ENCODE results near the gene TXNDC5.

Gene TXNDC5

GRCh38 chr6:7910298-7910653 lies 312 bp downstream of the TXNDC5 start:
- Histone ChIP-seq H3K36me3 (ENCODE audit: control insufficient read depth in 2 of 2, insufficient read depth in 1 of 2, low read length in 2 of 2) (peaks cover 0 to 9% of the 10 kb centered on the region in 2 experiments; a peak in 2 of 3 replicates), H3K4me3 (ENCODE audit: low read depth, low read length) (peak overlapping the region; percentile 71), H3K27ac (ENCODE audit: extremely low read depth, low read depth, low read length) (peak overlapping the region; percentile 82), H3K9me3 (ENCODE audit: control insufficient read depth, insufficient read depth, low read depth, low read length) (no peaks in the 10 kb centered on the region), H3K4me1 (ENCODE audit: control insufficient read depth, insufficient read depth, low read length) (peaks cover 8% of the 10 kb centered on the region; the same call in 1 of the 2 replicates)
- no peak for TF ChIP-seq MYNN (tag by site-specific recombination; IDR thresholded peaks at IDR 0.05; ENCODE audit: borderline replicate concordance)
- TF ChIP-seq EGR2 (tag by site-specific recombination; IDR thresholded peaks at IDR 0.05; ENCODE audit: low read depth): no peak
- no peak for TF ChIP-seq ZNF777 (tag by site-specific recombination; IDR thresholded peaks at IDR 0.05; ENCODE audit: borderline replicate concordance)
- no peak for TF ChIP-seq ZNF660 (tag by site-specific recombination; IDR thresholded peaks at IDR 0.05)
- no peak for TF ChIP-seq ZNF211 (tag by site-specific recombination; IDR thresholded peaks at IDR 0.05; ENCODE audit: low read depth)
- no peak for TF ChIP-seq ZNF677 (tag by site-specific recombination; IDR thresholded peaks at IDR 0.05)
- TF ChIP-seq, protein P1, sequence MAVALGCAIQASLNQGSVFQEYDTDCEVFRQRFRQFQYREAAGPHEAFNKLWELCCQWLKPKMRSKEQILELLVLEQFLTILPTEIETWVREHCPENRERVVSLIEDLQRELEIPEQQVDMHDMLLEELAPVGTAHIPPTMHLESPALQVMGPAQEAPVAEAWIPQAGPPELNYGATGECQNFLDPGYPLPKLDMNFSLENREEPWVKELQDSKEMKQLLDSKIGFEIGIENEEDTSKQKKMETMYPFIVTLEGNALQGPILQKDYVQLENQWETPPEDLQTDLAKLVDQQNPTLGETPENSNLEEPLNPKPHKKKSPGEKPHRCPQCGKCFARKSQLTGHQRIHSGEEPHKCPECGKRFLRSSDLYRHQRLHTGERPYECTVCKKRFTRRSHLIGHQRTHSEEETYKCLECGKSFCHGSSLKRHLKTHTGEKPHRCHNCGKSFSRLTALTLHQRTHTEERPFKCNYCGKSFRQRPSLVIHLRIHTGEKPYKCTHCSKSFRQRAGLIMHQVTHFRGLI (tag by site-specific recombination; IDR thresholded peaks at IDR 0.05): no peak
- TF ChIP-seq ZNF433 (tag by site-specific recombination; IDR thresholded peaks at IDR 0.05; ENCODE audit: low read depth): no peak
- no peak for TF ChIP-seq ZNF169 (tag by site-specific recombination; IDR thresholded peaks at IDR 0.05)
- TF ChIP-seq, protein P2, sequence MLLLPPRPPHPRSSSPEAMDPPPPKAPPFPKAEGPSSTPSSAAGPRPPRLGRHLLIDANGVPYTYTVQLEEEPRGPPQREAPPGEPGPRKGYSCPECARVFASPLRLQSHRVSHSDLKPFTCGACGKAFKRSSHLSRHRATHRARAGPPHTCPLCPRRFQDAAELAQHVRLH (tag by site-specific recombination; IDR thresholded peaks at IDR 0.05): no peak
- TF ChIP-seq, protein P3, sequence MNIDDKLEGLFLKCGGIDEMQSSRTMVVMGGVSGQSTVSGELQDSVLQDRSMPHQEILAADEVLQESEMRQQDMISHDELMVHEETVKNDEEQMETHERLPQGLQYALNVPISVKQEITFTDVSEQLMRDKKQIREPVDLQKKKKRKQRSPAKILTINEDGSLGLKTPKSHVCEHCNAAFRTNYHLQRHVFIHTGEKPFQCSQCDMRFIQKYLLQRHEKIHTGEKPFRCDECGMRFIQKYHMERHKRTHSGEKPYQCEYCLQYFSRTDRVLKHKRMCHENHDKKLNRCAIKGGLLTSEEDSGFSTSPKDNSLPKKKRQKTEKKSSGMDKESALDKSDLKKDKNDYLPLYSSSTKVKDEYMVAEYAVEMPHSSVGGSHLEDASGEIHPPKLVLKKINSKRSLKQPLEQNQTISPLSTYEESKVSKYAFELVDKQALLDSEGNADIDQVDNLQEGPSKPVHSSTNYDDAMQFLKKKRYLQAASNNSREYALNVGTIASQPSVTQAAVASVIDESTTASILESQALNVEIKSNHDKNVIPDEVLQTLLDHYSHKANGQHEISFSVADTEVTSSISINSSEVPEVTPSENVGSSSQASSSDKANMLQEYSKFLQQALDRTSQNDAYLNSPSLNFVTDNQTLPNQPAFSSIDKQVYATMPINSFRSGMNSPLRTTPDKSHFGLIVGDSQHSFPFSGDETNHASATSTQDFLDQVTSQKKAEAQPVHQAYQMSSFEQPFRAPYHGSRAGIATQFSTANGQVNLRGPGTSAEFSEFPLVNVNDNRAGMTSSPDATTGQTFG (tag by site-specific recombination; IDR thresholded peaks at IDR 0.05; ENCODE audit: borderline replicate concordance): no peak
- TF ChIP-seq ZNF19 (tag by site-specific recombination; IDR thresholded peaks at IDR 0.05; ENCODE audit: low read depth): no peak
- TF ChIP-seq AEBP2 (tag by site-specific recombination; IDR thresholded peaks at IDR 0.05; ENCODE audit: borderline replicate concordance): no peak
- TF ChIP-seq ZNF560 (tag by site-specific recombination; IDR thresholded peaks at IDR 0.05; ENCODE audit: borderline replicate concordance): no peak
- ChIA-PET POLR2A (interaction anchor here (1.5 to 3.0 kb wide), 6 partner anchors 11 to 187 kb away, joined by 3 to 21 read pairs (median 7); partner anchors contain the start of genes BLOC1S5 and BMP6), CTCF (no interaction called here)

DNA sequence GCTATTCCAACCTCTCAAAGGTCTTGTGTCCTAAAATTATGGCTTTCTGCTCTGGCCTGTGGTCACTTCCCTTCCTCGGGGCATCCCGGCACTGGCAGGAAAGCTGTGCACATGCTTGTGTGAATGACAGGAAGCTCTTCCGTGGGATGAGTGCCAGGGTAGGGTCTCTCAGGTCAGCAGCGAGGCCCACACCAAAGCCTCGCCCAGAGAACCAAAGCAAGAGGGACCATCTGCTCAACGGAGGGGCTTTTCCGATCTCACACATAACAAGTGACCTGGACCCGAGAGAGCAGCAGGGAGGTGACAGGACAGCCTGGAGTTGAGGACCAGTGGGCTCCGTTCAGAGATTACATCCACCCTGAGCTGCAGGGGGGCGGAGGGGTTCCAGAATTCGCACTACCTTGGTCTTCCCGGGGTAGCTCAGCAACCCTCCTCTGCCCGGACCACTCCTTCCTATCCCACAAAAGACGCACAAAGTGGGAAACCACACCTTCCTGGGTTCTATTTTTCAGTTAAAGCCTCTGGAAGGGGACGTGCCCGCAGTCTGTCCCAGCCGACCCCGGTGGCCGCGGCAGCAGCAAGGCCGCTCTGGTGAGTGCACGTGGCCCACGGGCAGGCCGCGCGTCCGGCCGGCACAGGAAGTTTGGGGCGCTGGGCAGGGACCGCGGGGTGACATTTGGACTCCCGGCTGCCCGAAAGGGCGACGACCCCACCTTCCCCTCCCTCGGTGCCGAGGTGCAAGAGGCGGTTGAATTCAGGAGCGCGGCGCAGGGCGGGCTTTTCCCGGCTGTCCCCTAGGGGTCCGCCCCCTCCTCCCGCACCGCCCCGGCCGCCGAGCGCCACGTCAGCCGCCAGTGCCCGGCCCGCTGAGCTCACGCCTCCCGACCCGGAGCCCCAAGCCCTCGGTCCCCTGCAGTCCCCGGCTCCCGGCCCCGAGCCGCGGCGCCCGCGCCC lies 988 bp downstream of the TXNDC5 start:
- peak overlapping the region; percentile 71 for H3K4me3 ChIP-seq (ENCODE audit: low read depth, low read length)
- peaks cover 0 to 15% of the 10 kb centered on the region in 2 experiments; a peak in 2 of 3 replicates for H3K36me3 ChIP-seq (ENCODE audit: control insufficient read depth in 2 of 2, insufficient read depth in 1 of 2, low read length in 2 of 2)
- H3K9me3 ChIP-seq (ENCODE audit: control insufficient read depth, insufficient read depth, low read depth, low read length): no peaks in the 10 kb centered on the region
- POLR2A ChIA-PET: interaction anchor here (1.0 to 3.0 kb wide), 7 partner anchors 10 to 207 kb away, joined by 3 to 21 read pairs (median 6); partner anchors contain the start of genes BLOC1S5 and BMP6
- H3K27ac ChIP-seq (ENCODE audit: extremely low read depth, low read depth, low read length): peak overlapping the region; percentile 82; the same call in 1 of the 2 replicates
- CTCF ChIA-PET: interaction anchor here (0.7 to 1.3 kb wide), 3 partner anchors 10 to 104 kb away, joined by 3 to 5 read pairs (median 5); no protein-coding TSS in a partner anchor
- H3K4me1 ChIP-seq (ENCODE audit: control insufficient read depth, insufficient read depth, low read length): peaks cover 8% of the 10 kb centered on the region; the same call in 1 of the 2 replicates
- no peak for TF ChIP-seq ZNF830 (tag by site-specific recombination; IDR thresholded peaks at IDR 0.05; ENCODE audit: low read depth)
- TF ChIP-seq ZNF121 (tag by site-specific recombination; IDR thresholded peaks at IDR 0.05): no peak
- 0 out of 2 replicates have a peak, but pooled peaks have one; percentile 64 for TF ChIP-seq ZNF792 (tag by site-specific recombination; IDR thresholded peaks at IDR 0.05)
- peak; percentile 80; the same call in 1 of the 2 replicates for TF ChIP-seq KLF8 (tag by site-specific recombination; IDR thresholded peaks at IDR 0.05)
- TF ChIP-seq ZNF341 (tag by site-specific recombination; IDR thresholded peaks at IDR 0.05; ENCODE audit: low read depth): peak; percentile 88
- TF ChIP-seq ZFP37 (tag by site-specific recombination; IDR thresholded peaks at IDR 0.05): peak; percentile 65; the same call in 1 of the 2 replicates
- peak; percentile 87 for TF ChIP-seq SP2 (tag by site-specific recombination; IDR thresholded peaks at IDR 0.05)
- peak; percentile 56 for TF ChIP-seq ZBTB11 (tag by site-specific recombination; conservative IDR thresholded peaks at IDR 0.05; ENCODE audit: low read depth)
- TF ChIP-seq REPIN1 (tag by site-specific recombination; IDR thresholded peaks at IDR 0.05; ENCODE audit: low read depth): no peak
- no peak for TF ChIP-seq ZNF585B (tag by site-specific recombination; IDR thresholded peaks at IDR 0.05)

Data from HEK293 (cell line).